Measurements from ENCODE around the gene ERAS. TPM values are rescaled to one million over a fixed set of nuclear protein-coding genes. Genes with fewer than 3 reads are reported as not detected.
"Not testable (repeated sequence)": the region's sequence is repeated elsewhere in the genome, so short reads cannot be mapped to it uniquely, and the experiment has no call there.

The ERAS gene
- total and polyA plus RNA-seq, 3 donors from 2014 or later: 0.76 to 2.0 (median 1.4) TPM

- peak; percentile 14 for DNase-seq
- 53 to 55% methylated on average over 5 of the region's 5 CpGs for whole genome bisulfite sequencing, 2 donors
- H3K27ac ChIP-seq: no peak overlapping the region
- TF ChIP-seq POLR2A (IDR thresholded peaks at IDR 0.05) (no peak), CTCF (IDR thresholded peaks at IDR 0.05) (no peak)
- H3K27me3 ChIP-seq: no peaks in the 10 kb centered on the region
- H3K9me3 ChIP-seq: no peaks in the 10 kb centered on the region
- no peaks in the 10 kb centered on the region for H3K36me3 ChIP-seq (ENCODE audit: low read depth, missing control alignments)
- no peak overlapping the region for H3K4me3 ChIP-seq
- intact Hi-C loops (cut with DNase I; ENCODE audit: low total_unique reads): no loop called here
- no peaks in the 10 kb centered on the region for H3K4me1 ChIP-seq
Measured at GRCh38 chrX:48854898-48855297, 28.6 kb downstream of the ERAS start.

GRCh38 chrX:48864210-48864609, 37.9 kb downstream of the ERAS start:
- no peak for DNase-seq
- Histone ChIP-seq H3K4me3 (no peak overlapping the region), H3K27me3 (no peaks in the 10 kb centered on the region), H3K4me1 (no peaks in the 10 kb centered on the region), H3K27ac (no peak overlapping the region), H3K9me3 (no peaks in the 10 kb centered on the region), H3K36me3 (ENCODE audit: low read depth, missing control alignments) (no peaks in the 10 kb centered on the region)
- TF ChIP-seq CTCF (IDR thresholded peaks at IDR 0.05): no peak
- TF ChIP-seq POLR2A (IDR thresholded peaks at IDR 0.05): no peak
- 57 to 63% methylated on average over 4 of the region's 4 CpGs for WGBS, 2 donors
- intact Hi-C loops (cut with DNase I; ENCODE audit: low total_unique reads): no loop called here

GRCh38 chrX:48872017-48872416, 45.7 kb downstream of the ERAS start:
- H3K27ac ChIP-seq; H3K9me3 ChIP-seq; H3K36me3 ChIP-seq (ENCODE audit: low read depth, missing control alignments); DNase-seq; H3K27me3 ChIP-seq; H3K4me3 ChIP-seq; intact Hi-C loops (cut with DNase I; ENCODE audit: low total_unique reads); H3K4me1 ChIP-seq: not testable (repeated sequence)
- WGBS, 2 donors: 80 to 100% methylated on average over 1 of the region's 2 CpGs

- H3K4me1 ChIP-seq; intact Hi-C loops (cut with DNase I; ENCODE audit: low total_unique reads); H3K27ac ChIP-seq; H3K27me3 ChIP-seq; H3K4me3 ChIP-seq; H3K36me3 ChIP-seq (ENCODE audit: low read depth, missing control alignments); H3K9me3 ChIP-seq; DNase-seq: not testable (repeated sequence)
- 62 to 80% methylated on average over 3 to 4 of the region's 4 CpGs for WGBS, 2 donors
Measured at GRCh38 chrX:48876944-48877343, 50.6 kb downstream of the ERAS start.

Small RNAs within 50 kb of the gene (small RNA-seq; reads per million reads assigned to genes)
- gene RNU6-29P: 0 reads per million in 2 donors

Other genes with a start within 250 kb of the ERAS start
- gene WDR13, start 229.0 kb upstream of the ERAS start, total RNA-seq: 100 to 1,000 TPM; 109 to 148 TPM
- 69.6 TPM for gene WDR13, start 229.0 kb upstream of the ERAS start, polyA plus RNA-seq (ENCODE audit: insufficient read depth, low read depth, low replicate concordance)
- gene WAS, start 142.7 kb upstream of the ERAS start, total RNA-seq: 1 to 10 TPM; 2.5 to 5.5 TPM
- 4.7 TPM for gene WAS, start 142.7 kb upstream of the ERAS start, polyA plus RNA-seq (ENCODE audit: insufficient read depth, low read depth, low replicate concordance)
- gene SUV39H1, start 129.8 kb upstream of the ERAS start, total RNA-seq: 10 to 100 TPM; 16.5 to 16.7 TPM
- 10.3 TPM for gene SUV39H1, start 129.8 kb upstream of the ERAS start, polyA plus RNA-seq (ENCODE audit: insufficient read depth, low read depth, low replicate concordance)
- gene GLOD5, start 64.8 kb upstream of the ERAS start, total RNA-seq: not detected
- 0.83 TPM for gene GLOD5, start 64.8 kb upstream of the ERAS start, polyA plus RNA-seq (ENCODE audit: insufficient read depth, low read depth, low replicate concordance)
- gene GATA1, start 39.9 kb upstream of the ERAS start, total RNA-seq: under 1 TPM in 1 of 2 donors, not detected in 1; 0.24 TPM
- gene GATA1, start 39.9 kb upstream of the ERAS start, polyA plus RNA-seq (ENCODE audit: insufficient read depth, low read depth, low replicate concordance): 1.3 TPM
- gene HDAC6, start 24.4 kb upstream of the ERAS start, total RNA-seq: 100 to 1,000 TPM; 223 to 269 TPM
- 147 TPM for gene HDAC6, start 24.4 kb upstream of the ERAS start, polyA plus RNA-seq (ENCODE audit: insufficient read depth, low read depth, low replicate concordance)
- gene PCSK1N, start 9.1 kb downstream of the ERAS start, total RNA-seq: 10 to 100 TPM; 62.5 to 82.8 TPM
- 8.6 TPM for gene PCSK1N, start 9.1 kb downstream of the ERAS start, polyA plus RNA-seq (ENCODE audit: insufficient read depth, low read depth, low replicate concordance)
- 10 to 100 TPM; 41.2 to 53.2 TPM for gene TIMM17B, start 71.3 kb downstream of the ERAS start, total RNA-seq
- 32.9 TPM for gene TIMM17B, start 71.3 kb downstream of the ERAS start, polyA plus RNA-seq (ENCODE audit: insufficient read depth, low read depth, low replicate concordance)
- gene PQBP1, start 71.4 kb downstream of the ERAS start, total RNA-seq: 10 to 100 TPM; 39.3 to 43.7 TPM
- gene PQBP1, start 71.4 kb downstream of the ERAS start, polyA plus RNA-seq (ENCODE audit: insufficient read depth, low read depth, low replicate concordance): 37.8 TPM
- 10 to 100 TPM; 15.9 to 21.6 TPM for gene SLC35A2, start 85.1 kb downstream of the ERAS start, total RNA-seq
- 18.6 TPM for gene SLC35A2, start 85.1 kb downstream of the ERAS start, polyA plus RNA-seq (ENCODE audit: insufficient read depth, low read depth, low replicate concordance)
- 10 to 100 TPM; 21.5 to 23.0 TPM for gene PIM2, start 92.5 kb downstream of the ERAS start, total RNA-seq
- gene PIM2, start 92.5 kb downstream of the ERAS start, polyA plus RNA-seq (ENCODE audit: insufficient read depth, low read depth, low replicate concordance): 20.6 TPM
- 10 to 100 TPM; 74.3 to 77.1 TPM for gene OTUD5, start 131.1 kb downstream of the ERAS start, total RNA-seq
- 36.2 TPM for gene OTUD5, start 131.1 kb downstream of the ERAS start, polyA plus RNA-seq (ENCODE audit: insufficient read depth, low read depth, low replicate concordance)
- 1 to 10 TPM; 2.4 to 3.3 TPM for gene KCND1, start 145.3 kb downstream of the ERAS start, total RNA-seq
- gene KCND1, start 145.3 kb downstream of the ERAS start, polyA plus RNA-seq (ENCODE audit: insufficient read depth, low read depth, low replicate concordance): 2.3 TPM
- gene GRIPAP1, start 175.8 kb downstream of the ERAS start, total RNA-seq: 10 to 100 TPM; 76.4 to 88.9 TPM
- 44.4 TPM for gene GRIPAP1, start 175.8 kb downstream of the ERAS start, polyA plus RNA-seq (ENCODE audit: insufficient read depth, low read depth, low replicate concordance)
- 10 to 100 TPM; 53.9 to 66.0 TPM for gene TFE3, start 216.8 kb downstream of the ERAS start, total RNA-seq
- 29.3 TPM for gene TFE3, start 216.8 kb downstream of the ERAS start, polyA plus RNA-seq (ENCODE audit: insufficient read depth, low read depth, low replicate concordance)
- 10 to 100 TPM; 11.0 to 11.2 TPM for gene CCDC120, start 232.5 kb downstream of the ERAS start, total RNA-seq
- gene CCDC120, start 232.5 kb downstream of the ERAS start, polyA plus RNA-seq (ENCODE audit: insufficient read depth, low read depth, low replicate concordance): 7.5 TPM
- gene PRAF2, start 247.5 kb downstream of the ERAS start, total RNA-seq: 10 to 100 TPM; 43.7 to 58.7 TPM
- 60.9 TPM for gene PRAF2, start 247.5 kb downstream of the ERAS start, polyA plus RNA-seq (ENCODE audit: insufficient read depth, low read depth, low replicate concordance)